CD4-positive, alpha-beta T cell (primary cell): ENCODE data around the gene HSF2BP. TPM values are rescaled to one million over a fixed set of nuclear protein-coding genes. Genes with fewer than 3 reads are reported as not detected.

Source experiments
- ATAC-seq: fragments of 200-7000 bp; cut with Tn5 transposase; one replicate; pipeline ENCODE4 v1.10.0; 2022; ENCODE audit warnings: mild to moderate bottlenecking; ENCODE audit not compliant: poor library complexity
- CTCF ChIA-PET: fragments of 350-600 bp; sonication (Branson Sonifier 250); formaldehyde crosslinking; loops from one replicate; lab custom pipeline; 2021; ENCODE audit warnings: antibody characterized with exemption, inconsistent platforms; lab: Charles Lee
- POLR2A ChIA-PET: fragments of 350-600 bp; sonication (Branson Sonifier 250); formaldehyde crosslinking; loops from one replicate; lab custom pipeline; 2021; ENCODE audit warnings: antibody characterized with exemption, inconsistent platforms; lab: Charles Lee
- DNase-seq, 14 experiments: peaks; one replicate each; pipeline ENCODE4 v3.0.0-alpha.2; 2013 to 2020; ENCODE audit warnings: mixed read lengths in 2 of 14
- H3K27ac ChIP-seq, 2 donors: one replicate each; pipeline versions ENCODE4 v1.5.1 to v1.7.0; 2013; ENCODE audit warnings: low read length in 2 of 2, low read depth in 1 of 2, mild to moderate bottlenecking in 1 of 2
- H3K27me3 ChIP-seq, 2 experiments: 1 replicate in 1 of 2; 2 replicates in 1 of 2; pipeline versions ENCODE4 v1.6.1 to v1.7.0; 2013; ENCODE audit warnings: low read length in 2 of 2, control low read depth in 1 of 2, mild to moderate bottlenecking in 1 of 2, moderate library complexity in 1 of 2; ENCODE audit not compliant: insufficient read depth in 2 of 2, control insufficient read depth in 1 of 2
- H3K36me3 ChIP-seq: one replicate; pipeline ENCODE4 v1.6.1; 2013; ENCODE audit warnings: low read length, control low read depth; ENCODE audit not compliant: insufficient read depth
- H3K4me1 ChIP-seq: one replicate; pipeline ENCODE4 v1.6.1; 2013; ENCODE audit warnings: low read length, control low read depth; ENCODE audit not compliant: insufficient read depth
- H3K4me3 ChIP-seq: one replicate; pipeline ENCODE4 v1.5.1; 2013; ENCODE audit warnings: mild to moderate bottlenecking, low read length, moderate library complexity
- H3K9me3 ChIP-seq, 2 experiments: 1 replicate in 1 of 2; 2 replicates in 1 of 2; pipeline versions ENCODE4 v1.6.1 to v1.7.0; 2013; ENCODE audit warnings: low read length in 2 of 2, mild to moderate bottlenecking in 2 of 2, control low read depth in 1 of 2, moderate library complexity in 1 of 2; ENCODE audit not compliant: control insufficient read depth in 1 of 2, insufficient read depth in 1 of 2
- H3K27ac Mint-ChIP-seq: one replicate; pipeline ENCODE4 v1.8.0; 2020; ENCODE audit warnings: mixed read lengths
- H3K27me3 Mint-ChIP-seq: one replicate; pipeline ENCODE4 v1.8.0; 2021; ENCODE audit warnings: mixed read lengths
- H3K36me3 Mint-ChIP-seq: one replicate; pipeline ENCODE4 v1.8.0; 2021; ENCODE audit warnings: low read depth, mixed read lengths
- H3K4me1 Mint-ChIP-seq: one replicate; pipeline ENCODE4 v1.8.0; 2021; ENCODE audit warnings: low read depth, mixed read lengths
- H3K4me3 Mint-ChIP-seq: one replicate; pipeline ENCODE4 v1.8.0; 2020; ENCODE audit warnings: mild to moderate bottlenecking, mixed read lengths
- H3K9me3 Mint-ChIP-seq: one replicate; pipeline ENCODE4 v1.8.0; 2020; ENCODE audit warnings: mixed read lengths
- intact Hi-C, 2 experiments: fragments of 100-400 bp; cut with DNase I in 1 of 2; cut with micrococcal nuclease in 1 of 2; formaldehyde crosslinking; loops; one replicate each; pipeline versions ENCODE4 v1.15.1 to v1.9.0; 2023 to 2025; cut with DNase I, micrococcal nuclease
- total RNA-seq, 174 experiments: library from RNA in 2 of 174; stranded (reverse) in 2 of 174; gene quantifications; one replicate each; pipeline ENCODE4 v1.2.3 and lab custom pipeline; 2021 to 2026
- TF ChIP-seq, protein P1 (sequence below): fragments of 200-600 bp; IDR thresholded peaks from one replicate; pipeline ENCODE4 v1.8.0; 2022; ENCODE audit warnings: antibody characterized with exemption, mild to moderate bottlenecking

Gene HSF2BP
- total RNA-seq, 2 experiments from 2014 or later = 0.59 to 0.93 TPM

DNA sequence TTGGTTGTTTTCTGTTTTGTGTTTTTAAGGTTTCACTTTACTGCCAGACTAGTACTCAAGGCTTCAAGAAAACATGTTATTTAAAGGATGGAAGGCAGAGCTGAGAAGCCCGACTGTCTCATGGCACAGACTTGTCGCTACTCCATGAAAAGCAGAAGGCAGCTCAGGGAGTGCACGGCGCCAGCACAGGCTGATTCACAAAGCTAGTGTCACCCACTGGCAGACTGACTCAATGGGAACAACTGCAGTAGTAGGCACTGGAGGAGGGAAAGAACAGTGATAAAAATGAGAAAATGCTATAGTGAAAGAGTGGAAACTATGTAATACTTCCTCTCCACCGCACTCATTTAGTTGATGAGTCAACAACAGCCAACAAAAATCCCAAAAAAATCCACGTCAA, 14.7 kb downstream of the HSF2BP start:
- no peaks in the 10 kb centered on the region for H3K9me3 ChIP-seq
- no peak for ATAC-seq
- H3K27me3 ChIP-seq = no peaks in the 10 kb centered on the region
- H3K9me3 Mint-ChIP-seq = no peaks in the 10 kb centered on the region
- DNase-seq = no peak
- H3K27me3 Mint-ChIP-seq = no peaks in the 10 kb centered on the region
- no peaks in the 10 kb centered on the region for H3K36me3 Mint-ChIP-seq
- H3K4me3 Mint-ChIP-seq = no peak overlapping the region
- peaks cover 3% of the 10 kb centered on the region for H3K4me1 ChIP-seq
- ChIA-PET POLR2A (interaction anchor here (1.4 kb wide), 1 partner anchor 75 kb away, joined by 3 read pairs; the partner anchor contains the start of gene PDXK), CTCF (no interaction called here)
- H3K27ac Mint-ChIP-seq = no peak overlapping the region
- H3K36me3 ChIP-seq = no peaks in the 10 kb centered on the region
- H3K4me1 Mint-ChIP-seq = peaks cover 18% of the 10 kb centered on the region
- H3K27ac ChIP-seq = no peak overlapping the region
- intact Hi-C loops = loop anchor here in 1 of 2 experiments (5.0 kb wide), 1 partner anchor 722 kb away; no protein-coding TSS in a partner anchor
- TF ChIP-seq, protein P1, sequence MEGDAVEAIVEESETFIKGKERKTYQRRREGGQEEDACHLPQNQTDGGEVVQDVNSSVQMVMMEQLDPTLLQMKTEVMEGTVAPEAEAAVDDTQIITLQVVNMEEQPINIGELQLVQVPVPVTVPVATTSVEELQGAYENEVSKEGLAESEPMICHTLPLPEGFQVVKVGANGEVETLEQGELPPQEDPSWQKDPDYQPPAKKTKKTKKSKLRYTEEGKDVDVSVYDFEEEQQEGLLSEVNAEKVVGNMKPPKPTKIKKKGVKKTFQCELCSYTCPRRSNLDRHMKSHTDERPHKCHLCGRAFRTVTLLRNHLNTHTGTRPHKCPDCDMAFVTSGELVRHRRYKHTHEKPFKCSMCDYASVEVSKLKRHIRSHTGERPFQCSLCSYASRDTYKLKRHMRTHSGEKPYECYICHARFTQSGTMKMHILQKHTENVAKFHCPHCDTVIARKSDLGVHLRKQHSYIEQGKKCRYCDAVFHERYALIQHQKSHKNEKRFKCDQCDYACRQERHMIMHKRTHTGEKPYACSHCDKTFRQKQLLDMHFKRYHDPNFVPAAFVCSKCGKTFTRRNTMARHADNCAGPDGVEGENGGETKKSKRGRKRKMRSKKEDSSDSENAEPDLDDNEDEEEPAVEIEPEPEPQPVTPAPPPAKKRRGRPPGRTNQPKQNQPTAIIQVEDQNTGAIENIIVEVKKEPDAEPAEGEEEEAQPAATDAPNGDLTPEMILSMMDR = no peak
- no peak overlapping the region for H3K4me3 ChIP-seq

DNA sequence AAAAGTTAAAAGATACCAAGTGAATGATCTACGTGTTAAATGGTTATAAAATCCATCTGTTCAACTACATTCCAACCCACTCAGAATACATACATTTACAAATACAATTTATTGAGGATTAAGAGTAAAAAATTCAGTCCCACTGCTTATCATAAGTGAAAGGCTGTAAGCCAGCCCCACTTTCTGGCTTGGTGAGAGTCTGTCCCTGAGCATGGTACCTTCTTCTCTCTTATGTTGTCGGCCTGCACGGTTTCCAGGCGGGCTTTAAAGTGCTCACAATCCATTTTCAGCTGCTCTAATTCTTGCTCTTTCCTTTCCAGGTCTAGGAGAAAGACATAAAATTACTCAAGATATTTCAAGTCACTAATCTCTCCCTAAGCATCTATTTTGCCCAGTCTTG, 15.2 kb downstream of the HSF2BP start:
- Mint-ChIP-seq H3K27me3 (no peaks in the 10 kb centered on the region), H3K9me3 (no peaks in the 10 kb centered on the region), H3K36me3 (no peaks in the 10 kb centered on the region), H3K4me1 (peaks cover 18% of the 10 kb centered on the region), H3K27ac (no peak overlapping the region), H3K4me3 (no peak overlapping the region)
- Histone ChIP-seq H3K27ac (no peak overlapping the region), H3K27me3 (no peaks in the 10 kb centered on the region), H3K9me3 (no peaks in the 10 kb centered on the region), H3K4me3 (no peak overlapping the region), H3K4me1 (peaks cover 3% of the 10 kb centered on the region), H3K36me3 (no peaks in the 10 kb centered on the region)
- intact Hi-C loops = no loop called here
- ATAC-seq (no peak), DNase-seq (no peak)
- POLR2A ChIA-PET = no interaction called here
- CTCF ChIA-PET = no interaction called here
- TF ChIP-seq, protein P1 = no peak

DNA sequence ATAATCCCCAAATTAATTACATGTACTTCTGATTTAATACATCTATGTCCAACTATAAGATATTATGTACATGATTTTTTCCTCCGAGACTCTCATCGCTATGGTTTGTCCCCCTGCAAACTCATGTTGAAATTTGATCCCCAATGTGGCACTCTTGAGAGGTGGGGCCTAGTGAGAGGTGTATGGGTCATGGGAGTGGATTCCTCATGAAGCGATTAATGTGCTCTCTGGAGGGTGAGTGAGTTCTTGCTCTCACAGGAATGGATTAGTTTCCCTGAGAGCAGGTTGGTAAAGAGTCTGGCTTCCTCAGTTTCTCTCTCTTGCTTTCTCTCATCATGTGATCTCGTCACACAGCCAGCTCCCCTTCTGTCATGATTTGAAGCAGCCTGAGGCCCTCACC, 16.1 kb downstream of the HSF2BP start:
- CTCF ChIA-PET = no interaction called here
- Histone ChIP-seq H3K4me3 (no peak overlapping the region), H3K9me3 (no peaks in the 10 kb centered on the region), H3K4me1 (peaks cover 3% of the 10 kb centered on the region), H3K27me3 (no peaks in the 10 kb centered on the region), H3K27ac (no peak overlapping the region), H3K36me3 (no peaks in the 10 kb centered on the region)
- Mint-ChIP-seq H3K9me3 (no peaks in the 10 kb centered on the region), H3K27me3 (no peaks in the 10 kb centered on the region), H3K27ac (no peak overlapping the region), H3K4me1 (peaks cover 18% of the 10 kb centered on the region), H3K36me3 (no peaks in the 10 kb centered on the region), H3K4me3 (no peak overlapping the region)
- intact Hi-C loops = no loop called here
- TF ChIP-seq, protein P1 = no peak
- no peak for ATAC-seq
- DNase-seq = no peak
- POLR2A ChIA-PET = no interaction called here
